SJSA1 (cell line): ENCODE measurements around the gene VMP1. TPM values are rescaled to one million over a fixed set of nuclear protein-coding genes. Genes with fewer than 3 reads are reported as not detected.
A peak's percentile ranks its signal among the peaks of the same experiment; 100 is the strongest.

Experiments used
- DNase-seq, 2 experiments: peaks; one replicate each; pipeline ENCODE4 v3.0.0-alpha.2; 2015 to 2020; ENCODE audit warnings: low spot score in 2 of 2, low read depth in 1 of 2
- H3K27ac ChIP-seq: fragments of 250-450 bp; sonication (Bioruptor Pico); 2 replicates; pipeline ENCODE4 v1.5.1; 2020; ENCODE audit warnings: mild to moderate bottlenecking, moderate library complexity
- H3K27me3 ChIP-seq: fragments of 250-450 bp; sonication (Bioruptor Pico); replicated peaks from 2 replicates; pipeline ENCODE4 v1.5.1; 2020; ENCODE audit warnings: mild to moderate bottlenecking, moderate library complexity
- H3K36me3 ChIP-seq: fragments of 250-450 bp; sonication (Bioruptor Pico); 2 replicates; pipeline ENCODE4 v1.5.1; 2020; ENCODE audit warnings: mild to moderate bottlenecking
- H3K4me1 ChIP-seq: fragments of 250-450 bp; sonication (Bioruptor Pico); replicated peaks from 2 replicates; pipeline ENCODE4 v1.6.1; 2021; ENCODE audit warnings: mild to moderate bottlenecking
- H3K4me3 ChIP-seq: fragments of 250-450 bp; sonication (Bioruptor Pico); 2 replicates; pipeline ENCODE4 v1.5.1; 2020; ENCODE audit warnings: mild to moderate bottlenecking
- H3K9me3 ChIP-seq: fragments of 250-450 bp; sonication (Bioruptor Pico); replicated peaks from 2 replicates; pipeline ENCODE4 v1.5.1; 2020; ENCODE audit warnings: mild to moderate bottlenecking
- total RNA-seq: library from RNA; depleted of rRNA; stranded (reverse); fragments of >200 nt; shearing (Covaris generic); gene quantifications from 2 replicates; pipeline ENCODE4 v1.2.3, GENCODE V29; 2014

VMP1 gene
- total RNA-seq, 1 experiment from 2014 or later, result 228 TPM

DNA sequence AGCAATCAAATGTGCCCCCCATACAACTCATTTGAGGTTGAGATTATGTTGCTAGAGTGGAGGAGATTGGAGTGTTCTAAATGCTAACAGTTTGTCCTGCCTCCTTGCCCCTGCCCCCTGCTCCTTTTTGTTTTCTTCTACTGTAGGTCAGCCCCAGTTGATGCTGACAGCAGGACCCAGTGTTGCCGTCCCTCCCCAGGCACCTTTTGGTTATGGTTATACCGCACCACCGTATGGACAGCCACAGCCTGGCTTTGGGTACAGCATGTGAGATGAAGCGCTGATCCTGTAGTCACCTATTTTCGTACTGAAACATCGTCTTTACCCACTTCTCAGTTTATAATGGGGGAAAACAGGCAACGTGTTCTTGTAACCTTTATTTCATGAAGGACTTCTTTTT is 13.9 kb upstream of the VMP1 start:
- no peak overlapping the region for H3K27ac ChIP-seq
- no peaks in the 10 kb centered on the region for H3K9me3 ChIP-seq
- no peaks in the 10 kb centered on the region for H3K27me3 ChIP-seq
- H3K36me3 ChIP-seq, result peaks cover 97% of the 10 kb centered on the region
- no peak for DNase-seq
- H3K4me3 ChIP-seq, result no peak overlapping the region
- no peaks in the 10 kb centered on the region for H3K4me1 ChIP-seq

DNA sequence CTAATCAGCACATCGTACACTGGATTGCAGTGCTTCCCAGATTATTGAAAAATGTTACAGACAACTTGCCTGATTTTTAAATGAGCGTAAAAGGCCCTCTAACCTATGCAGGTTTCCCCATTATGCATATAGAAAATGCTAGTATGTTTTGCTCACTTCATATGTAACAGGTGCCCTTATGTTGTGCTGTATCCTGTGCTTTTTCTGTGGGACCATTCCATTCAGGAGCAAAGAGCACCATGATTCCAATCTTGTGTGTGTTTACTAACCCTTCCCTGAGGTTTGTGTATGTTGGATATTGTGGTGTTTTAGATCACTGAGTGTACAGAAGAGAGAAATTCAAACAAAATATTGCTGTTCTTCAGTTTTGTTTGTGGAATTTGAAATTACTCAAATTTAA is 13.1 kb upstream of the VMP1 start:
- Histone ChIP-seq H3K27ac (no peak overlapping the region), H3K9me3 (no peaks in the 10 kb centered on the region; the same call in 1 of the 2 replicates), H3K4me1 (no peaks in the 10 kb centered on the region), H3K36me3 (peaks cover 97% of the 10 kb centered on the region), H3K27me3 (no peaks in the 10 kb centered on the region), H3K4me3 (no peak overlapping the region)
- DNase-seq, result no peak

DNA sequence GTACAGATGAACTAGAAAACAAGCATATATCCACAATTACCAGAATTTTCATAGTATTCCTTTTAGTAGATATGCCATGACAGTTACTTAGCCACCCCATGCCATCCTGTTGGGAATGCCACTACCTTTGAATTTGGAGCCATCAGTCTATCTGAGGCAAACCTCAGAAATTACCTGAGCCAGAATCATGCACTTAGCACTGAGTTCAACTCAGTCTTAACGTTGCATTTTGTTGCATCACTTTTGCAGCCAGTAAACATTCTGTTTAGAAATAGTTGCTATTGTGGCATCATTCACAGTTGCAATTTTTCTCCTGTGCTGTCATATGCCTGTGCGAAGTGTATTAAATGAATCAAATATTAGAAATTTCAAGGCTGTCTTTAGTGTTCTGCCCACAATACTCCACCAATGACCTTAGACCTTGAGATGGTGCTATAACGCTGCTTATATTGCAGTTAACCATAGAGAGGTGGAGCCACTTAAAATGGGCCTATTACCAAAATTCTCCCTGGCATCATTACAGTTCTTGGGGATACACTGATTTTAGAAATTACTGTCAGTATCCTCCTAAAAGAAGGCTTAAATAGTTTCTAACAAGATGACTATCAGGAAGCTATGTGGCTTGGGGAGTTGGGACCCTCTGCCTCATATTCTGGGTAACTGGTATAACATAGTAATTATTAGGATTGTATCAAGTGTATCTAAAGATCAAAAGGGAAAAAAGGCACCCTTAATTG is 11.3 kb upstream of the VMP1 start:
- peaks cover 96% of the 10 kb centered on the region for H3K36me3 ChIP-seq

DNA sequence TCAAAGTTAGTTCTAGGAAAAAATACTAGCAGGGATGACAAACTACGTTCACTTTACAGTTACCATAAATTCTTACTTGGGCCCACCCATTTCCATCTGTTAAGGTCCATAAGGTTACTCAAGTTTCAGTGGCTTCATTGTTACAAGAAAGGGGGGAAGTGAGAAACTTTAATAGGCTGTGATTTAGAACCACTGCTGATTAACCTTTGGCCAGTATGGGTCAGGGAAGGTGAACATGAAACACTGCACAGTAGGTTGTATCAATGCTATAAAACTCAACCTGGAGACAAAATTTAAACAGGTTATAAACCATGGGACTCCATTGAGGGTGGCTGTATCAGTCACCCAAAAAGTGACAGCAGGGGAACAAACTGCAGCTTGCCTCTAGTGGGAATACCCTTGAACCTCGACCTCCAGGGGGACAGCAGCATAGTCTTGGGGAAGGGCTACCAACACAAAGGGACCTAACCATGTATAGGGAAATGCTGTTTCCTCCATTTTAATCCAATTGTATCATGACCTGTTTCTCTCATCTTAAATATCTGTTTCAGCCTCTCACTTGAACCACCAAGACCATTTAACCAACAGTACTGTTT is 10.7 kb upstream of the VMP1 start:
- H3K4me1 ChIP-seq, result no peaks in the 10 kb centered on the region
- H3K36me3 ChIP-seq, result peaks cover 95% of the 10 kb centered on the region
- H3K9me3 ChIP-seq, result no peaks in the 10 kb centered on the region; the same call in 1 of the 2 replicates
- peak overlapping the region; percentile 1; the same call in 1 of the 2 replicates for H3K27ac ChIP-seq
- no peak for DNase-seq
- no peaks in the 10 kb centered on the region for H3K27me3 ChIP-seq
- no peak overlapping the region for H3K4me3 ChIP-seq

More for the DNA sequence above, 11.3 kb upstream of the VMP1 start:
- no peaks in the 10 kb centered on the region for H3K4me1 ChIP-seq
- no peaks in the 10 kb centered on the region; the same call in 1 of the 2 replicates for H3K9me3 ChIP-seq
- no peaks in the 10 kb centered on the region for H3K27me3 ChIP-seq
- no peak overlapping the region for H3K4me3 ChIP-seq
- H3K27ac ChIP-seq, result peak overlapping the region; percentile 1; the same call in 1 of the 2 replicates
- DNase-seq, result no peak

DNA sequence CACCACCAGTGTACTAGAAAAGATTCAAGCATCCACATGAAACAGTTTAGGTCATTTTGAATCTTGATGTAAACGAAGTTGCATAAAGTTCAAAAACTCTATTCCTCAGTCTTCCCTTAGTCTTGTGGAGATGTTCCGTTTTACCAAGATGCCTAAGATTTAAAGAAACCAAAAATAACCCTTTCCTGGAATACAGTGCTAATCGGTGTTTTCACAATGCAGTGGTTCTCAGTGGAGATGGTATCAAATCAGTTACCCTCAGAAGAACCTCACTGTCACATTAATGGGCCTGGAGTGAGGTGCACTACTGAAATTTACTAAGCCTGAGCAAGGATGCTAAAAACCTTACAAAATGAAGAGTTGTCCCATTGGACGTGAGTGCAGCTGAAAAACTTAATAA is 9.3 kb upstream of the VMP1 start:
- H3K9me3 ChIP-seq, result no peaks in the 10 kb centered on the region; the same call in 1 of the 2 replicates
- H3K27me3 ChIP-seq, result no peaks in the 10 kb centered on the region
- no peak overlapping the region for H3K4me3 ChIP-seq
- no peak overlapping the region for H3K27ac ChIP-seq
- DNase-seq, result no peak
- peaks cover 91% of the 10 kb centered on the region for H3K36me3 ChIP-seq
- H3K4me1 ChIP-seq, result no peaks in the 10 kb centered on the region

DNA sequence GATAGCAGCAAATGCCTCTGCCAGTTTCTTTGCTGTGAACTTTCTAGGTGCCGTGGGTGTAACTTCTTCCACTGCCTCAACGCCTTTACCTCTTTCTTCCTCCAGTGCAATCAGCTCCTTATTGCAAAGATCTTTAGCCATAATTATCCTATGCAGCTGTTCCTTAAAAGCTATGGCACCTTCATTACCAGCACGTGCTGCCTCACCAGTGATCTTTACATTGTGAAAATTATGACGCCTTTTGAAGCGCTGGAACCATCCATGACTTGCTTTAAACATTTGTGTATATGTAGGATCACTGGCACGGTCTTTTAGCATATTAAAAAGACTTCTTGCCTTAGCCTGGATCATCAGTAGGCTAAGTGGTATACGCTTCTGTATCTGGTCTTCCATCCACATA is 8.2 kb upstream of the VMP1 start:
- H3K36me3 ChIP-seq, result peaks cover 87% of the 10 kb centered on the region
- H3K4me1 ChIP-seq, result no peaks in the 10 kb centered on the region
- no peaks in the 10 kb centered on the region for H3K27me3 ChIP-seq
- no peak for DNase-seq
- no peak overlapping the region for H3K27ac ChIP-seq
- no peaks in the 10 kb centered on the region; the same call in 1 of the 2 replicates for H3K9me3 ChIP-seq
- H3K4me3 ChIP-seq, result no peak overlapping the region

DNA sequence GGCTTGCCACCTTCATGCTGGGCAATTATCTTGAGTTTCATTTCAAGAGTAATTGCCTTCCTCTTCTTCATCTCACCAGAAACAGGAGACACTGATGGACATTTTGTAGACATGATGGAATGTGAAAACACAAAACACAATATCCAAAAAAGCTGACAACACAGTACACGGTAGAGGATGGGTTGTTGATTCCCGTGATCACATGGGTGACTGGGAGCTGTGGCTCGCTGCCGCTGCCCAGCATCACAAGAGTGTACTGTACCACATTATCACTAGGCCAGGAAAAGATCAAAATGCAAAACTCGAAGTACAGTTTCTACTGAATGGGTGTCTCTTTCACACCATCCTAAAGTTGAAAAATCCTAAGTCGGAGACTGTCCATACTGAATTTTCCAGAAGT is 7.7 kb upstream of the VMP1 start:
- peaks cover 86% of the 10 kb centered on the region for H3K36me3 ChIP-seq
- no peak for DNase-seq

DNA sequence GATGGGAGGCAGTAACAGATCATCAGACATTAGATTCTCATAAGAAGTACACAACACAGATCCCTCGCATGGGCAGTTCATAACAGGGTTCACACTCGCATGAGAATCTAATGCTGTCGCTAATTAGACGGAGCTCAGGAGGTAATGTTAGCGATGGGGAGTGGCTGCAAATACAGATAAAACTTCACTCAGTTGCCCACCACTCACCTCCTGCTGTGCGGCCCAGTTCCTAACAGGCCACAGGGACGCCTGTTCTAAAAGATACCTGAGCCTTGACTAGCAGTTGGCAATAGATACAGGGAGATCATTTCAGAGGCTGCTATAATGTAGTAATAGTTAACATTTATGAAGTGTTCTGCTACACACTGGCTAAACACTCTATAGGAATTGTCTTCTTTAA is 5.2 kb upstream of the VMP1 start:
- no peaks in the 10 kb centered on the region for H3K27me3 ChIP-seq
- H3K4me3 ChIP-seq, result no peak overlapping the region
- H3K9me3 ChIP-seq, result no peaks in the 10 kb centered on the region; the same call in 1 of the 2 replicates
- H3K4me1 ChIP-seq, result peaks cover 5% of the 10 kb centered on the region
- peaks cover 68% of the 10 kb centered on the region for H3K36me3 ChIP-seq
- H3K27ac ChIP-seq, result no peak overlapping the region
- no peak for DNase-seq

More for the DNA sequence above, 7.7 kb upstream of the VMP1 start:
- Histone ChIP-seq H3K4me3 (no peak overlapping the region), H3K9me3 (no peaks in the 10 kb centered on the region; the same call in 1 of the 2 replicates), H3K4me1 (no peaks in the 10 kb centered on the region), H3K27me3 (no peaks in the 10 kb centered on the region), H3K27ac (no peak overlapping the region)

DNA sequence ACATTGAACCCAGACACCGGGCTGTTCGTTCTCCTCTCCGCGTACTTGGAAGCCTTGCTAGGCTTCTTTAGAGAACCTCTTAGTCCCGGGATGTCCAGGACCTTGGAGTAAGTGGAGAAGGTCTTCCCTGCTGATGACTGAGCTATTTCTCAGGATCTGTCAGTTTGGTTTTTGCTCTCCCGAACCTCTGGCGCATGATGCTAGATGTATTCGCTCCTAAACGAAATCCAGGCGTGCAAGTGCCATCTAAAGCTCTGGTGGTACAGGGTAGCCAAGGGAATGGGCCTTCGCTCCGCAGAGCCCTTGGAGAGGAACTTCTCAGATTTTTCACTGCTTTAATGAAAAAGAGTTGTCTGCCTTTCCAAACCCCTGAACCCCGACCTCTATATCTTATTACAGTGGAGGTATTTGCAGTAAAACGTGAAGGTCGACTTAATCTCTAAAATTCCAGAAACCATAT is 547 bp downstream of the VMP1 start:
- Histone ChIP-seq H3K27ac (peak overlapping the region; percentile 58), H3K9me3 (no peaks in the 10 kb centered on the region), H3K4me3 (peak overlapping the region; percentile 62), H3K27me3 (no peaks in the 10 kb centered on the region), H3K4me1 (peaks cover 5% of the 10 kb centered on the region), H3K36me3 (peaks cover 21% of the 10 kb centered on the region)
- DNase-seq, result no peak

DNA sequence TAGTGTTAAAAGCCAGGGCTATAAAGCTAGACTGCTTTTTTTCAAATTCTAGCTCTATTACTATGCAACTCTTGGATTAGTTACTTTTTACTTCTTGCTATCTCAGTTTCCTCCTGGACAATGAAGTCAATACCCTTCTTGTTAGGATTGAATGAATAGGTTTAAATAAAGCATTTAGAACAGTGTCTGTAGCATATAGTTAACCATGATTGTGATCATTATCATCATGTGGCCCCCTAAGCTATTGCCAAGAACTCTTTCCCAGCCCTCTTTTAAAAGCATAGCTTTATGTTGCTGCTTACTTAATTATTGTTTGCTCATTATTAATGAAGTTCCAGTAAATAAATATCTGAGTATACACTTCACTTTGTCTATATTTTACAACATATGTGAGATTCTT is 4.5 kb downstream of the VMP1 start:
- Histone ChIP-seq H3K4me1 (no peaks in the 10 kb centered on the region; the same call in 1 of the 2 replicates), H3K36me3 (peaks cover 5% of the 10 kb centered on the region; the same call in 1 of the 2 replicates), H3K4me3 (no peak overlapping the region), H3K9me3 (no peaks in the 10 kb centered on the region), H3K27ac (no peak overlapping the region), H3K27me3 (no peaks in the 10 kb centered on the region)
- DNase-seq, result no peak

DNA sequence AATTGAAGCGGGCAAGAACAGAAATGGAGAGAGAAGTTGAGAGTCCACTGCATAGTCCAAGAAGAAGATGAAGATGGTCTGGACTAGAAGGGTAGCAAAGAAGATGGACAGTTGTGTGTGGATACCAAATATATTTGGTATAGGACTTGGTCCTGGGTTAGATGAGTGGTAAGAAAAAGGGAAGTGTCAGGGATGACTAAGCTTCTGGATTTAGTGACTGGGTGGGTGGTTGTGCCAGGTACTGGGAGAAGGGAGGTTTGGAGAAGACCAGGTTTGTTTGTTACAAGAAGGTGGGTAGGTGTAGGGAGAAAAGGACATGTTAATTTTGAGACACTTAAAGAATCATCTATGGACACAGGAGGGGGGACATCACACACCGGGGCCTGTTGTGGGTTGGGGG is 5.4 kb downstream of the VMP1 start:
- Histone ChIP-seq H3K27me3 (no peaks in the 10 kb centered on the region), H3K4me3 (no peak overlapping the region), H3K36me3 (peaks cover under 1% of the 10 kb centered on the region; the same call in 1 of the 2 replicates), H3K4me1 (no peaks in the 10 kb centered on the region; the same call in 1 of the 2 replicates), H3K9me3 (no peaks in the 10 kb centered on the region), H3K27ac (no peak overlapping the region)
- no peak for DNase-seq

DNA sequence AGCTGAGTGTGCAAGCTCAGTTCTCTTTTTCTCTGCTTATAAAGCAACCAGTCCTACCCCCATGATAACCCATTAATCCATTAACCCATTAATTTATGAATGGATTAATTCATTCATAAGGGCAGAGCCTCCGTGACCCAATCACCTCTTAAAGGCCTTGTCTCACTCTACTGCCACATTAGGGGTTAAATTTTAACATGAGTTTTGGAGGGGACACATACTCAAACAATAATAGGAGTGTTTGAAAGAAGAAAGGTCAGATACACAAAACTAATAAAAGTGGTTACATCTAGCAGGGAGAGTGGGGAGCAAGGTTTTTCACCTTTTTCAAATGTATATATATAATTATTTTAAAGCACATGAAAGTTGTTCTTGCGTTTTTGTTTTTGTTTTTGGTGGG is 6.8 kb downstream of the VMP1 start:
- Histone ChIP-seq H3K4me1 (no peaks in the 10 kb centered on the region; the same call in 1 of the 2 replicates), H3K27ac (no peak overlapping the region), H3K36me3 (peaks cover 3% of the 10 kb centered on the region; the same call in 1 of the 2 replicates), H3K27me3 (no peaks in the 10 kb centered on the region), H3K4me3 (no peak overlapping the region), H3K9me3 (no peaks in the 10 kb centered on the region)
- no peak for DNase-seq

DNA sequence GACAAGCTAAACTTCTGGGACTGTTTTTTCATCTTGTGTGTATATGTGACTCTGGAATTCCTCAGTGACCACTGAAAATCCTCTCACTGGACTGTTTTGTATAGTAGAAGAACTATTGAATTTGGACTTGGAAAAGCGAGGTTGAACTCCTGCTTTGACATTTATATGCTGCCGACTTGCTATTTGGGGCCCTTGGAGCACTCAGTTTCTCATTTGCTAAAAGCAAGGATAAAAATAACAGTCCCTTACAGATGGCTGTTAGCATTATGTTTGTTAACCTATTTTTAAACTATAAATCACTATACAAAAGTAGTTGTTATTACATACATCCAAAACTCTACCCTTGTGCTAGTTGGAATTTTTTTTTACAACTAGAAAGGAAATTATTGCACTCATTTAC is 9.0 kb downstream of the VMP1 start:
- H3K27ac ChIP-seq, result no peak overlapping the region
- DNase-seq, result no peak
- H3K36me3 ChIP-seq, result peaks cover 6% of the 10 kb centered on the region
- no peak overlapping the region for H3K4me3 ChIP-seq
- no peaks in the 10 kb centered on the region for H3K9me3 ChIP-seq
- H3K27me3 ChIP-seq, result no peaks in the 10 kb centered on the region
- peaks cover 6% of the 10 kb centered on the region for H3K4me1 ChIP-seq

DNA sequence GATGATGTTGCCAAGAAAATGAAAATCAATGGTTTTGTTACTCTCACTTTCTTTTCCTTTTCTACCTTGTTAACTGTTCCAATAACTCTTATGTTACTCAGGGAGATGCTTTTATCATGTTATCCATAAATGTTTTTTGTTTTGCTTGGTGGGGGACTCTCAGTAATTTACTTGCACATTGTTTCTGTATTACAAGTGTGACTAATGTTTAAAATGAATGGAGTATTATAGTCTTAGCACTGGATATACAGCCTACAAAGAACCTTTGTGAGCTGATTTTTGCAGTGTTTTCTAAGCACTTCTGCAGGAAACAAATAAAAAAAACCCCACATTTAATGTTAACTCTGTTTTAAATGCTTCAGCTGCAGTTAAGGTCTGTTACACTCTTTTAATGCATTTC is 12.1 kb downstream of the VMP1 start:
- Histone ChIP-seq H3K4me3 (no peak overlapping the region), H3K9me3 (no peaks in the 10 kb centered on the region), H3K4me1 (peaks cover 6% of the 10 kb centered on the region), H3K36me3 (peaks cover 11% of the 10 kb centered on the region), H3K27me3 (no peaks in the 10 kb centered on the region), H3K27ac (no peak overlapping the region)
- DNase-seq, result no peak
